Gastrocnemius medialis (tissue), 4 donors: ENCODE data around the gene ARHGAP28.

Experiments
- CTCF ChIP-seq, 5 experiments: fragments of 450-650 bp in 3 of 5; fragments of 200-600 bp in 2 of 5; sonication (generic) in 2 of 5; IDR thresholded peaks in 4 of 5; conservative IDR thresholded peaks in 1 of 5; 1 replicate in 4 of 5; 2 replicates in 1 of 5; pipeline ENCODE4 v1.5.1; 2016 to 2019; ENCODE audit warnings: antibody characterized with exemption in 5 of 5, mild to moderate bottlenecking in 3 of 5, moderate library complexity in 3 of 5
- POLR2A ChIP-seq, 2 donors: fragments of 450-650 bp; IDR thresholded peaks; one replicate each; pipeline ENCODE4 v1.6.1; 2017; ENCODE audit warnings: antibody characterized with exemption in 2 of 2, mild to moderate bottlenecking in 2 of 2, moderate library complexity in 2 of 2

DNA sequence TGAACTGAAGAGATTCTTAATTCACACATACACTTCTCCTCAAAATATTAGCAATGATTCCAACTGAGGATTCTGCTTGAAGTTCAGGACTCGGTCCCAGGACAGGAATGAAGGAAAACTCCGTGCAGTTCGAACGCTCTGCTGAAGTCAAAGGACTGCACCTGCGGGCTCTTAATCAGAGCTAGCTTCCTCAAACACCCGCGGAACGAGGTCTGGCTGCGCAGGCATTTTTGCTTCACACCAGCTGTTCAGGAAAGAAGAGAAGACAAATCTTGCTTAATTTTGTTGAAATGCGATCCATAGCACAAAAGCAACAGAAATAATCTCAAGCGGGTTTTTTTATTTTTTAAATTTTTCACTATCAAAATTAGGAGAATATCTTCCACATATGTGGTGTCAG is 212.5 kb downstream of the ARHGAP28 start:
- TF ChIP-seq CTCF (IDR thresholded peaks at IDR 0.05 in 4 of 5, conservative IDR thresholded peaks at IDR 0.05 in 1 of 5) (no peak), POLR2A (IDR thresholded peaks at IDR 0.05) (no peak)
